ENCODE results near the gene TSPO.

TSPO gene

DNA sequence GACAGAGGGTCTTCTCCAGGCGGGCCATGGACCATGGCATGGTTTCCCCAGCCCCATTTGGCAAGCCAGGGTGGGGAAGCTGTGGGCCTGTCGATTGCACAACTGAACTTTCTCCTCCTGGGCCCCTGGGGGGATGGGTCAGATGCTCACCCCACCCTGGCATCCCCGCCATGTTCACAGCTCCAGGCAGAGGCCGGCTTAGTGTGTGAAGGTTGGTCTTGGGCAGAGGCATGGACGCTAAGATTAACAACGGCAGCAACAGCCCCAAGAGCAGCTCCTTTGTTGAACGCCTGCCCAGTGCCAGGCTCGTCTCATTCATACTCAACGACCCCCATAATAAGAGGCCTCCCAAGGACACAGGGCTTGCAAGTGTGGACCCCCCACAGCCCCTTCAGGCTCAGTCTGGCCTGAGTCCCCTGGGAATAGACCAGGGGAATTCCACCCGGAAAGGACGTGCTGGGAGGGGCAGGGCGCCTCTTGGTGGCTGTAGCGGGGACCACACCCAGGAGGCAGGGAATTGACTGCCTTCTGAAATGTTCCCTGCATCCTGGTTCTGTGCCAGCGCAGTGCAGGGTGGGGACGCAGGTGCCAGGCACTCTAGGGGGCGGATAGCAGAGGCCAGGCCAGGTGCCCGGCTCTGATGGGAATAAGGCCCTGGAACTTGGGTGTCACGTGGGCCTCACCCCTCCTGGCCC lies 8.3 kb downstream of the TSPO start:
- DNase-seq = no peak

DNA sequence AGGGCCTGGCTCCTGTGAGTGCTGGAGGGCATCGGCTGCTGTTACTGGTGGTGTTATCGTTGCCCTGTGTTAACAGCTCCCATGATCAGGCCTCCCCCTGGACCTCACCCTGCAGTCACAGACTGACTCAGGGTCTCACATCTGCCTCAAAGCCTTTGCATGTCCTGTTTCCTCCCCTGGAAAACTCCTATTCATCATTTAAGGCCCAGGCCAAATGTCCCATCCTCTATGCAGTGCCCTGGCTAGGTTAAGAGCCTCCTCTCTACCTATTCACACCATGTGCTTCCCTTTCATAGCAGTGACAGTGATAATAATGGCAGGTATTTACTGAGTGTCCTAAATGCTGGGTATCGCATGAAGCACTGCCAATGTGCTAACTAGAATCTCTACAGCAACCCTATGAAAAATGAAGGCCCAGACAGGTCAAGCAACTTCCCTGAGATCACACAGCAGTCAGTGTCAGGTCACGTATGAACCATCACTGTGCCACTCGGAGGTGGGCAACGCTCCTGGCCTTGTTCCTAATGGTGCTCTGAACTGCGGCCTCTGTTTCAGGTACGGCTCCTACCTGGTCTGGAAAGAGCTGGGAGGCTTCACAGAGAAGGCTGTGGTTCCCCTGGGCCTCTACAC lies 9.3 kb downstream of the TSPO start:
- DNase-seq = no peak

DNA sequence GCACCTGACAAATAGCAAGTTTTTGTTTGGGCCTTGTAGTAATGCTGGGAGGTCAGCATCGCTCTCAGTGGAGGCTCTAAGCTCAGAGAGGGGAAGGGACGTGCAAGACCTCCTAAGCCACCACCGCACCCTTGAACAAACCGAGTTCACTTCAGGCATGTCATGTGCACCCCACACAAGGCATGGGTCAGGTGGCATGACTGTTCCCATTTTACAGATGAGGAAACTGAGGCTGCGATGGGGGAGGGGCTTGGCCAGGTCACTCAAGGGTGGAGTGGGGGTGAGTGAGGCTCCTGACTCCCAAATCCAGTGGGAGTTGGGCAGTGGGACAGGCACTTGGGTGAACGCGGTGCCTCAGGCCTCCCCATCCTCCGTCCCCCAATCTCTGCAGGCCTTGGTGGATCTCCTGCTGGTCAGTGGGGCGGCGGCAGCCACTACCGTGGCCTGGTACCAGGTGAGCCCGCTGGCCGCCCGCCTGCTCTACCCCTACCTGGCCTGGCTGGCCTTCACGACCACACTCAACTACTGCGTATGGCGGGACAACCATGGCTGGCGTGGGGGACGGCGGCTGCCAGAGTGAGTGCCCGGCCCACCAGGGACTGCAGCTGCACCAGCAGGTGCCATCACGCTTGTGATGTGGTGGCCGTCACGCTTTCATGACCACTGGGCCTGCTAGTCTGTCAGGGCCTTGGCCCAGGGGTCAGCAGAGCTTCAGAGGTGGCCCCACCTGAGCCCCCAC lies 11.2 kb downstream of the TSPO start:
- DNase-seq = no peak

DNA sequence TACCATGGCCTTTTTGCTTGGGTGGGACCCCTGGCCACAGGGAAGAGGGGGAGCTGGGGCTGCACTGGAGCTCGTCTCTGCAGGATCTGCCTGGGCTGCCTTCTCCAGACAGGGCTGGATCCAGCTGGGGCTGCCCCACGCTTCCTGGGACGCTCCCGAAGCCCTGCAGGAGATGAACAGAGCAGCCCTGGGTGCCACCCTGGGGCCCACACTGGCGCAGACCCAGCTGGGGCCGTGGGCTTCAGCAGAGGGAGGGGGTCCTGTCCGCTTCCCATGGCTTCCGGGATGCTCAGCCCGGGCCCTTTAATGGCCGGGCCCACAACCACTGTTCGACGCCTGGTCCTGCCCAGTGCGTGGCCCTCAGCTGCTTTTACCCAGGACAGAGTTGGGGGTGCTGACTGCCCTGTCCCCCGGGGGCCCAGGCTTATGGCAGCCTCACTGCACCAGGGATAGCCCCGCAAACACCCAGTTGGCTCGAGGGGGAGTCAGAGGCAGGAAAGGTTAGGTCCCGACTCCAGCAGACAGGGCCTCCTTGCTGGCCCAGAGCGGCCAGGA lies 12.0 kb downstream of the TSPO start:
- DNase-seq = no peak

DNA sequence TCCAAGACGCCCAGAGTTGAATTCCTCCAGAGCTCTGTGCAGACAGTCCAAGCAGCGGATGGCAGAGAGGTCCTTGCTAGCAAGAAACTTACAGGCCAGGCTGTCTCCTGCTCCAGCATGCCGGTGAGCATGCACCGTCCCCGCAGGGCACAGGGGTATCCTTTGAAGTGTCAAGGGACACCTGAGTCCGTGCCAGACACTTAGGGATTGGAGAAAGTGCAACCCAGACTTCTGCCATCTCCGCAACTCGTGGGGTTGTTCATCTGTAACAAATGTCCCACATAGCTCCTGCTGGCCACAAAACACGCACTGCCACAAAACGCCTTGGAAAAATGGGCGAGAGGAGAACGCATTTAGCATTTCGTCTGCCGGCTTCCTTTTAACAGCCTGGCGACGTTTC lies 13.3 kb downstream of the TSPO start:
- DNase-seq = no peak

DNA sequence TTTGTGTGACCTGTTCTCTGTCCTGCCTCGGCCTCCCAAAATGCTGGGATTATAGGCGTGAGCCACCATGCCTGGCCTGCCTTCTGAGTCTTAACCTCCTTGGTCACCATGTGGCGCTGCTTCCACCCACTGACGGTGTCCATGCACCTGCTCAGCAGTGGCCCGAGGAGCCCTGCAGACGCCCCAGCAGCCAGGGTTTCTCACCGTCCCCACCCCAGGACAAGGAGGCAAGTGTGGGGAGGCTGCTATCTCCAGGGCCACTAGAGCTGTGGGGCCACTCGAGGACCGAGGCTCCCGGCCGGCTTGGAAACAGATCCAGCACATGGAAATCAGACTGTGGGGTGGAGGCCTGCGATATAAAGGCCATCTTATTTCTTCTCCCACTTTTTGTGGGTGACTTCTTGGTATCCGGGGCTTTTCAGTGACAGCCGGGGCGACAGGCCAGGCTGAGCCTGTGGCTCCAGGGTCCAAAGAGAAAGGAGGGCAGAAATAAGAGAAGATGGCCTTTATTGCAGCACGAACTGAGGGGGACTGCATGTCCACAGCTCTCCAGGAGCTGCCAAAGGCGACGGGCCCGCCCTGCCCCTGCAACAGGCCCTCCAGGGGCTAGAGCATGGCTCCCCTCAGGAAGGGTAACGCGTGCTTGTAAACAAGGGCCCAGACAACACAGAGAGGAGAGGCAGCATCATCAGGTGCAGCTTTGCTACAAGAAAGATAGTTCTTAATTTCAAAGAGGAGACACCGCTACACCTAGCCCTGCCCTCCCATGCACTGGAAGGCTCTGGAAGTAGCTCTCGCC lies 15.0 kb downstream of the TSPO start:
- DNase-seq = no peak

DNA sequence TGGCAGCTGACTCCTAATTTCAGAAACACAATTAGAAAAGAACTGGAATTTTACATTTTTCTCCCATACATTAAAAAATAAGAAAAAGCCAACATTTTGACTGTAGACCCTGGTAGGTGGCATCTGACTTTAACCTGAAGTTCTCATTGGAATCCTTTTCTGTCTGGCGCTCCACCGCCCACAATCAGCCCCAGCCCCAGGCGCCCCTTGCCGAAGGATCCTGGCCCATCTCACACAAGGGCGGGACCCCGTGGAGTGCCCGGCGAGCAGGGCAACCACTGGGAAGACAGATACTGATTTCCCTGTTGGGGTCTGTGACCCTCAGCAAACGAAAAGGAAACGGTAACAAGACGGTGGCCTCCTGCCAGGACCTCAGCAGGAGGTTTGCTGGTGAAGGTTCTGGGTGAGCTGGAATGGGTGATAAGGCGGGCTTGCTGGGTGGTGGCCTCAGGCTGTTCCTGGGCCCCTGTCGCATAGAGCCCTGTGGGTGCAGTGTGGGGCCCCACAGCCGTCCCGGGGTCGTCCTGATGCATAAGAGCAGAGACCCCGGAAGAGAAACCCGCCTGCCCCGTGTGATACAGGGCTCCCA lies 15.7 kb downstream of the TSPO start:
- no peak for DNase-seq

DNA sequence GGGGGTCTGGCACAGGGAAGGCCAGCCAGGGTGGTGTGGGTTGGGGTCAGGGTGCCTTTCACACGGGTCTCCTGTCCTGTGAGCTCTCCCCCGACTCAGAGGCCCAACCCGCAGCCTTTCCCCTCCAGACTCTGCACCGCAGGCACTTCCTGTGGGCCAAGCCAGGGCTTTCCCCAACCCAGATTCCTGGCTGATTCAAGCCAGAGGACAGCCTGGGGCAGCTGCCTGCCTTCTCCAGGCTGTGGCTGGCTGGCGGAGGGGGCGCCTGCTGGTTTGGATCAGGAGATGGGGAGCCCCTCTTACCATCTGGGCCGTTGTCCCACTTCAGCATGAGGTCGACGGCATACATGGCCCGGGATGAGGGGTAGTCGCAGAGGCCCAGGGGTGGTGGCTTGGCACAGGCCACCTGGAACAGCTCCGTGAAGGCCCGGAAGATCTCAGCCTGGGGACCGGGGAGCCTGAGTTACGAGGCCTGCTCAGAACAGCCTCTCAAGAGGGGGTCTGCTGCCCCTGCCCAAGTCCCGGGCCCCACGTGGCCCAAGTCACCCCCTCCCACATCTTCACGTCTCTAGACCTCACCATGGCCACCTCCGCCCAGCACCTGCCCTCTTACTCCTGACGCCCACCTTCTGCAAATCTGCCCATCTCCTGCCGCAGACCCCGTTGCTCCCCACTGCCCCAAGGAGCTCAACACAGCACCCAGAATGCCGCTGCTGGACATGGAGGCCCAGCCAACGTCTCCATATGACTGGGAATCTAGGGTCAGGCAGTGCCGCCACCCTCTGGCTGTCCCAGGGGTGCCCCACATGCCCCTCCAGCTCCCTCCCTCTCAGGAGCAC lies 17.3 kb downstream of the TSPO start:
- no peak for DNase-seq

DNA sequence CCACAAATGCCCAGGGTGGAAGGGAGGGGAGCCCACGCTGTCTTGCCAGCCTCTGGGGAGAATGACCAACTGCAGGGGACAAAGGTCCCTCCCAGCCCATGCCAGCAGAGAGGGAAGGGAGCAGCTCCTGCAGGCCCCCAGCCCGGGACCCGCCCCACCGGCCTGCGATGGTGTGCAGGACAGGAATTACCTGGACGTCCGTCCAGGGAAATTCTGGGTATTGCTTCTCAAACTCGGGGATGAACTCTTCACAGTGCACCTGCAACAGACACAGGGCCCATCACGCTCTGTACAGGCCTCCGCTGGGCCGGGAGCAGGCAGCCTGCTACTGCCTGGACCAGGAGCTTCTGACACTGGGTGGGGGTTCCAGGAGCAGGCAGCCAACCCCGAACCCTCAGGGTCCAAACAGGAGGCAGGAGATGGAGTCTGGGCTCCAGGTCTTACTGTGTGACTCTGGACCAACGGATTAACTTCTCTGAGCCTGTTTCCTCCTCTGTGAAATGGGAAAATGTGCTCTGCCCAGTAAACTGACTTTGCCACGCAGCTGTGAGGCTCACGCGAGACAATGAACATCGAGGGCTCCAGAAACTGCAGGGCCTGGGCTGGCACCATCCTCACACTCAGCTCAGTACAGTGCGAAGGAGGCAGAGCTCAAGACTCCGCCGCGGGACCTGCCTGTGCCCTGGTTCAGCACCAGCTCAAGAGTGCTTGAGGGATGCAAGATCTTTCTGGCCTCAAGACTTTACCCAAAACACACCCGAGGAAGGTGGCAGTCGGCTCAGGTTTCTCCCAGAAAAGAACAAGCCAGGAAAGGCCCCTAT lies 18.2 kb downstream of the TSPO start:
- DNase-seq = no peak

DNA sequence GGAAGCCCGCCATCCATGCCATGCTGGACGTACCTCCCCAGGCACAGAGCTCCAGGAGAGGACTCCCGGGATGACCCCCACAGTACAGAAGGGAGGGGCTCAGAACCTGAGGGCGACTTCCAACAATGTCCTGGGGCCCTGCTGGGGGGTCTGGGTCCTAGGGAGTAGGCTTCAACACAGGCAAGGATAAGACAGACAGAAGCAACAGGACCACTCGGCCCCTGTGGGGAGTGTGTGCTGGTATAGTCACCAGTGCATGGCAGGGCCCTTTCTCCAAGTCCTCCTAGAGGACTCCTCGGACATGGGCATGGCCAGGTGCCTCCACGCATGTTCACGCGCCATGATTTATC lies 18.7 kb downstream of the TSPO start:
- no peak for DNase-seq

DNA sequence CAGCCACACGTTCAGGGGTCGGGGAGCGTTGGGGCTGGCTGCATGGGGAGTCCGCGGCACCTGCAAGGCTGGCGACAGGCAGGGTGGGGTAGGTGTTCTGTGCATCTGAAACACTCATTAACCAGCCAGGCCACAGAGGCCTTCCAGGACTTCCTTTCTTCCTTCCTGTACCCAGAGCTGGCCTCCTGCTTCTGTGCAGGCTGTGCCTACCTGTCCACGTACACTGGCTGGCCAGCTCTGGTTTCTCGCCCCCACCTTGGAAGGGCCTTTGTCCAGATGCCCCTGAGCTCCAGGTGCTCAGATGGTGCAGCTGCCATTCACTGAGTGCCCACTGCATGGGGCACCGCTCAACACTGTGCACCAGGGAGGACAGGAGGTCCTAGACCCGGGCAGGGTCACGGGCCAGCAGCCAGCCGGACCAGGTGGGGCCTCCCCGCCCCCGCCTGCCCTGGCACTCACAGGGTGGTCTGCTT lies 19.7 kb downstream of the TSPO start:
- DNase-seq = no peak

DNA sequence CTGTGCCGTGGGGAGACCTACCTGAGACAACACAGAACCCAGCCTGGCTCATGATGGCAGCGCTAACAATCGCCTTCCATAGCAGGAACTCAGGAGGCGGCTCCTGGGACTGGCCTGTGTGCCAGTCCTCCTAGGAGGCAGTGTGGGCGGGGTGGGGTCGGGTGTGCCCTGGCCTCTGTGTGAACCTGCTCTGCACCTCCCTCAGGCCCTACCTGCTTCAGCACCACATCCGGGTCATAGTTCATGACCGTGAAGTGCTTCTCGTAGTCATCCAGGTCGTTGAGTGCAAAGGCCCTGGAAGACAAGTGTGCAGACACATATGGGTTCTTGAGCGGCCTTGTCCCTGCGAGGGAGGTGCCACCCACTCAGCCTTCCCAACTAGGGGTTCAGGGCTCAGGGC lies 20.2 kb downstream of the TSPO start:
- DNase-seq = no peak

DNA sequence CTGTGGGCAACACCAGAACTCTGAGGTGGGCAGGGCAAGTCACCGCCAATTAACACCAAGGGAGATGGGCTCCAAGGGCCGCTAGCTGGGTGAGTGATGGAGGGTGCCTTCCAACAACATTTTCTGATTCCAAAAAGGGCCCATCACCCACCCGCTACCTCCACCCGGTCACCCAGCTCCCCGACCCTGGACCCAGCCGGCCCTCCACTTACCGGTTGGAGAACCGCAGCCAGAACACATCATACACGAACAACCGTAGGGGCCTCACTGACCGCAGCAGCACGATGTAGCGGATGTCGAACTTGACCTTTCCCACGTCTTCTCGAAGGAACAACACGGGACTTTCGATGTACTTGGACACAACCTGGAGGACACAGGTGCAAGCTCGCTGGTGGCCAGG lies 20.8 kb downstream of the TSPO start:
- no peak for DNase-seq

DNA sequence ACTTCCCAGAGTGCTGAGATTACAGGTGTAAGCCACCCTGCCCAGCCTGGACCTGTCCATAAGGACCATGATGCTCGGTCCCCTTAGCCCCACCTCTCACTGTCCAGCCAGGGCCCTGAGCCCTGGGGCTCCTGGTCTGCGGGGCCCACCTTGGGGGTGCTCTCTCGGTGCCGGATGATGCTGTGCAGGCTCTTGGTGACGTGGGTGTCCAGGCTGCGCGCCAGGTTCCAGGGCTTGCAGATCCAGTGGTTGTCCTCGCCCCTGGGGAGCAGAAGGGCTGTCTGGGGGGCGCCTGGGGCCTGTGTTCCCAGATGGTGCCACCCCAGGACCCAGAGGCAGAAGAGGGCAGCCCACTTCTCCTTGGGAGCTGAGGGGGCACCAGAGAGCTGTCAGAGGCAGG lies 22.2 kb downstream of the TSPO start:
- DNase-seq = no peak

DNA sequence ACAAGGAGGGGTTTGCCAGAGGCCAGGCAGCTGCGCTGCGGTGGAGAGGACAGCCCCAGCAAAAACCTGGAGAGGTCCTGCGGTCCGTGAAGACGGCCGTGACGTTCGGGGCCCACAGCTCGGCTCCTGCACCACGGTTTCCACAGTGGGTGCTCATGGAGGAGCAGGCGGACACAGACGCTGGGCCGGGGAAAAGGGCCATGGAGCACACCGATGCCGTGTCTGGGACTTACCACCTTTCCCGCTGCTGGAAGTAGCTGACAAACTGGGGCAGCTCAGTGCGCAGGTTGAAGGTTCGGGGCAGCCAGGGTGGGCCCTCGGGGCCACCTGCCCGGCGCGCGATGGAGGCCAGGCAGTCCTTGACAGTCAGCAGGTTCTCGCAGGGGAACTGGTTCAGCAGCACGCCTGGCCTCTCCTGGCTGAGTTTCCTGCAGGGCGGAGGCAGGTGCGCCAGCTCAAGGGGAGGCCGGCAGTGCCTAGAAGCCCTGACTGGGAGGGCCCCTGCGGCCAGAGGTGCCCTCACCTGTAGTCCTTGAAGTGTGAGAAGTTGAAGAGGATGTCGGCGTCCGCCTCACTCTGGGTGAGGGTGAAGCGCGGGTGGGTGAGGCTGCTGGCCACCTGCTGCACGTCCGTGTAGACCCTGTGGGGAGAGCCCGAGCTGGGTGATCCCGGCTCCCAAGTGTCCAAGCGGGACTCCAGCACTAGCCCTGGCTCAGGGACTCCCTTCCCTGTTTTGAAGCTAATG lies 22.8 kb downstream of the TSPO start:
- DNase-seq = no peak

DNA sequence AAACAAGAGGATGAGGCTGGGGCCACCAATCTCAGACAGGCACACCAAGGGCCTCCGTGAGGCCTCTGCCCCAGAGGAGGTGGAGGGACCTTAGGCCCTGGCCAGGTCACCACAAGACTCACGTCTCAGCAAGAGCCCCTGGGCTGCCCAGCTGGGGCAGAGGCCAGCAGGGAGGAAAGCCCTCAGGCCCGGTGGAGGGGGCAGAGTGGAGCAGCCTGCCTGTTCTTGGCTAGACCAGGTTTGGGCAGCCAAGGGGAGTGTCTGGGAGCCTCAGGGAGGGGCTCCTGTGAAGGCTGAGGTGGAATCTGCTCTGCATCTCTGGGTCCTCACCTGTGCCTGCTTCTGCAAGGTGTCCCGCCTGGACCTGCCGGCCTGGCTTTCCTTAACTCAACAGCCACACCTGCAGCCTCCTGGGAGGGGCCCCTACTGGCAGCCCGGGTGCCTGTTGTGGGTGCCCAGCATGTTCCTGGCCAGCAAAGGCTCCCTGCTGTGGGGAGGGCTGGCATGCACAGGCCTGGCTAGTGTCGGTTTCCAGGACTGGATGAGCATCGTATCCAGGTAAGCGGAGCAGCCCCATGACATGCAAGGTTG lies 23.7 kb downstream of the TSPO start:
- no peak for DNase-seq

DNA sequence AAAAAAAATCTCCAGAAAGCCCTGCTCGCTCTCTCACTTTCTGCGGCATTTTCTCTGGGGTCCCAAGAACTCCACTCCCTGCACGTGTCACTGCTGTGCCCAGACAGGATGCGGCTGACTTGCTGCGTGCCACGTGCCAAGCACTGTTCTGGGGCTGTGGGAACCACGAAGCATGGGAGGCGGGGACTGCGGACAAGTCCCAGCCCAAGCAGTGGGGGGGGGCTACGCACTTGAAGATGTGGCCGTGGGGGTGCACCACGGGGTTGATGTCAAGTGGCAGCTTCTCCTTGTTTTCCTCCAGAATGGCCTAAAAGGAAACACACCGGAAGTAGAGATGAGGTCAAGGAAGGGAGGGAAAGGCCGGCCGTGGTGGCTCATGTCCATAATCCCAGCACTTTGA lies 24.7 kb downstream of the TSPO start:
- no peak for DNase-seq

DNA sequence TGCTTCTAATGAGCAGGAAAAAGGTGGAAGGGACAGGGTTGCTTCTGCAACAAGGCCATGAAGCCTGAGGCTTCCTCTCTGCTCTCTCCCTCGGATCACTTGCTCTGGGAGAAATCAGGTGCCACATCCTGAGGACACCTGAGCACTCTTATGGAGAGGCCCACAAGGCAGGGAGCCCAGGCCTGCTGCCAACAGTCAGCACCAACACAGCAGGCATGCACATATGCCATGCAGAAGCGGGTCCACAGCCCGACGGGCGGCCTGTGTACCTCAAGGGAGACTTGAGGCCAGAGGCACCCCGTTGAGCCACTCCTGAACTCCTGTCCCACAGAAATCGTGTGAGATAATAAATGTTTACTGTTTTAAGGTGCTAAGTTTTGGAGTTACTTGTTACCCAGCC lies 26.1 kb downstream of the TSPO start:
- no peak for DNase-seq

DNA sequence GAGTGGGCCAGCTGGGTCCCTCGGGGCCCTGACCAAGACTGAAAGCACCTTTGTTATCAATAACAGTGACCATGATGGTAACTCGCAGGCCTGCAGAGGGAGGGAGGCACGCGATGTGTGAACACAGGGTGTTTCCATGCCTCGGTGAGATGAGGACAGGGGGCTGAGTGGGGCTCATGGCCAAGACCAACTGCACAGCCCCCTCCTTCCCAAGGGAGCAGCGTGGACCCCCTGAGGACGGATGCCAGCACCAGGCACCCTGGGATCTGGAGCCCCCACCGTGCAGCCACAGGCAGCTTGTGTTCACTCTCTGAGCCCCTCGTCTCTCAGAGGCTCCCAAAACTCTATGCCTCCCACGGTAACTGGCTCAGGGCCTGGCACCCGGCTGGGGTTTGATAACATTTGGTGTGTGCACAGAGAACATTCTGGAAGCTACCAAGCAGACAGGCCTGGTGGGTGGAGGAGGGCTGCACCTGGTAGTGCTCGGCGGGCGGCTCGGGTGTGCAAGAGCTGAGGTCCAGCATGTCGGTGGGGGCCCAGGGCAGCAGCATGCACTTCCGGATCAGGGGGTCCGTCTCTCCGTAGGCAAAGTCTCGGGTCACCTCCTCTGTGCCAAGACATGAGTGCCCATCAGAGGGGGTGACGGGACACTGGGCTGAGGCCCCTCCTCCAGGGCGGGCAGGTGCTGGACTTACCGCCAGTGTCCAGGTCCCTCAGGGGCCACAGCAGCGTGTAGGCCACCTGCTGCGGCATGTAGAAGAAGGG lies 28.0 kb downstream of the TSPO start:
- no peak for DNase-seq

Measured in NCI-H1694 treated with DMSO at 0.1 percent for 48 hours (cell line).